ENCODE data around the gene TAS2R10. TPM values are rescaled to one million over a fixed set of nuclear protein-coding genes. Genes with fewer than 3 reads are reported as not detected.
"Not testable (repeated sequence)": the region's sequence is repeated elsewhere in the genome, so short reads cannot be mapped to it uniquely, and the experiment has no call there.

The TAS2R10 gene, protein sequence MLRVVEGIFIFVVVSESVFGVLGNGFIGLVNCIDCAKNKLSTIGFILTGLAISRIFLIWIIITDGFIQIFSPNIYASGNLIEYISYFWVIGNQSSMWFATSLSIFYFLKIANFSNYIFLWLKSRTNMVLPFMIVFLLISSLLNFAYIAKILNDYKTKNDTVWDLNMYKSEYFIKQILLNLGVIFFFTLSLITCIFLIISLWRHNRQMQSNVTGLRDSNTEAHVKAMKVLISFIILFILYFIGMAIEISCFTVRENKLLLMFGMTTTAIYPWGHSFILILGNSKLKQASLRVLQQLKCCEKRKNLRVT
- 0.92 TPM for total RNA-seq

DNA sequence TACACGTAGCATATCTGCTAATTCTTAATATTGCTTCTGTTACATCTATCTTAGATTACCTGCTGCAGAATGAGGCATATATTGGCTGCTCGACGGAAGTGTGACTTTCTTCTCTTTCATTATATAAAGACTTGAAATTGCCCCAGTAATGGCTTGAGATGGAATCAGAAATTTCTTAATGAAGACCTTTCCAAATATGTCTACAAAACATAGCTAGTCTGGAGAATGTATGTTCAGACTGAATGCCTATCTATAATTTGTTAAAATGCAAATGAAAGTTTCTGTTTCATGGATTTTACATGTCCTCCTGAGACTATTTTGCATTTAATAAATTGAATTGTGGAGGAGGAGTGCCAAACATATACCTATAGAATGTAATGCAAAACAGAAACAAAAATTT lies at the start of gene TAS2R10:
Gene TAS2R10 (minus strand): TSS at position 101 of the 400 bp plus-strand sequence. CDS start 89 bp downstream, at position 12.
- DNase-seq (ENCODE audit: low spot score), result no peak

DNA sequence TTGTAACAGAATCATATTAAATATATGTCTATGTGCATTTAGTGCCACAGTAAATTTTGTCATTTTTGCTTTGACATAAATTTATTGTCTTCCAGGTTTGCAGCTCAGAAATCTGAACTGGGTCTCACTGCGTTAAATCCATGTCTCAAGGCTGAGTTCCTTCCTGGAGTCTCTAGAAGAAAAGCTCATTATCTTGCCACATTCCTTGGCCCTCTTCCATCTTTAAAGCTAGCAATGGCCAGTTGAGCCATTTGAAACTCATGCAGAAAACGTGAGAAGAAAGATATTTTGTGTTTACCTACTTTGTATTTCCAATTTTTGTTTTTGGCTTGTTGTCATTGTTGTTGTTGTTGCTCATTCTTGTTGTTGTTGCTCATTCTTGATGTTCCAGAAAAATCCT lies 47.2 kb upstream of the TAS2R10 start:
- no peak for DNase-seq (ENCODE audit: low spot score)

DNA sequence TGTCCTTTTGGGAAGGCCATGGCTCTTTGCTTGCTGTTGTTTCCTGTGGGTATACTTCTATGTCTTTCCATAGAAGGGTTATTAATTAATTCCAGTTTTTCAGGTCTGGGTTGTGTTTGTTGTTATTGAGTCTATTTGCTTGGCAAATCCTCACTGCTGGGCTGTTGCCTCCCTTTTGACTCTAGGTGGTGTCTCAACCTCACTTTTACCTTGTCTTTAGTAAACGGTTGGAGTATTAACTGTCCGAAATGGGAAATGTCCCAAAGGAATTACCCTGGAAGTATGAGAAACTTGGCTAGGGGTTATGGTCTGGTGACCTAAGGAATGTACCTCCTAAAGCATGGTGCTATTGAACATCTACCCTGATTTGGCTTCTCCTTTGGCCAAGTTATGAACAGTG lies 41.2 kb upstream of the TAS2R10 start:
- DNase-seq (ENCODE audit: low spot score), result no peak

DNA sequence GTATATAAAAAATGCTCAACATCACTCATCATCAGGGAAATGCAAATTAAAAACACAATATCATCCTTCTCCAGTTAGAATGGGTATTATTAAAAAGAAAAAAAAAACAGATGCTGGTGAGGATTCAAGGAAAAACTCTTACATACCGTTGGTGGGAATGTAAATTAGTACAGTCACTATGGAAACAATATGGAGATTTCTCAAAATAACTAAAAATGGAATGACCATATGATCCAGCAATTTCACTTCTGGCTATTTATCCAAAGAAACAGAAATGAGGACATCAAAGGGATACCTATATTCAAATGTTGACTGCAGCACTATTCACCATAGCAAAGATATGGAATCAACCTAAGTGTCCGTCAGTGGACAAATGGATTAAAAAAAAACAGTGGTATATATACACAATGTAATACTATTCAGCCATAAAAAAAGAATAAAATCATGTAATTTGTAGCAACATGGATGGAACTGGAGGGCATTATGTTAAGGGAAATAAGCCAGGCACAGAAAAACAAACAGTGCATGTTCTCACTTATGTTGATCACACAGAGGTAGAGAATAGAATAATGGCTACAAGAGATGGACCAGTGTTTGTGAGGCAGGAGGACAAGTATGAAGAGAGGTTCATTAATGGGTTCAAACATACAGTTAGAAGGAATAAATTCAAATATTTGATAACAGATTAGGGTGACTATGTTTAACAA lies 37.5 kb upstream of the TAS2R10 start:
- DNase-seq (ENCODE audit: low spot score), result no peak

DNA sequence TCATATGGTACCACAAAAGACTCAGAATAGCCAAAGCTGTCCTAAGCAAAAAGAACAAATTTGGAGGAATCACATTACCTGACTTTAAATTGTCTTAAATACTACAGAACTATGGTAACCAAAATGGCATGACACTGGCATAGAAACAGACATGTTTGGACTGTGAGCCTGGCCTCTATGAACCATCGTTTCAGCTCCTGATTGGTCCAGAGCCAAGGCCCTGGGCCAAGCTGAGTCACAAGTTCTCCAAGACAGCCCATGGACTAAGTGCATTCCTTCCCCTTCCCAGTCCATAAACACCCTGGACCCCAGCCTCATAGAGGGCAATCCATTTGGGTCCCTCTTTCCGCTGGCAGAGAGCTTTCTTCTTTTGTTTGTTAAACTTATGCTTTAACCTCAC lies 35.2 kb upstream of the TAS2R10 start:
- DNase-seq (ENCODE audit: low spot score), result no peak

DNA sequence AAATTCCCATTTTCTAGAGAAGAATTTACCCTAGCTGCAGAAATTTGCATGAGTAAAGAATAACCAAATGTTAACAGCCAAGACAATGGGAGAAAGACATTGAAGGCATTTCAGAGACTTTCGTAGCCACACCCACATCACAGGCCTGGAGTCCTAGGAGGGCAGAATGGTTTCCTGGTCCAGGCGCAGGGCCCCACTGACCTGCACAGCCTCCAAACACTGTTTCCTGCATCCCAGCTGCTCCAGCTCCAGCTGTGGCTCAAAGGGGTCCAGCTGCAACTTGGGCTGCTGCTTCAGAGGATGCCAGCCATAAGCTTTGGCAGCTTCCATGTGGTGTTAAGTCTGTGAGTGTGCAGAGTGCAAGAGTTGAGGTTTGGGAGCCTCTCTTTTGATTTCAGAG lies 29.6 kb upstream of the TAS2R10 start:
- DNase-seq (ENCODE audit: low spot score), result no peak

DNA sequence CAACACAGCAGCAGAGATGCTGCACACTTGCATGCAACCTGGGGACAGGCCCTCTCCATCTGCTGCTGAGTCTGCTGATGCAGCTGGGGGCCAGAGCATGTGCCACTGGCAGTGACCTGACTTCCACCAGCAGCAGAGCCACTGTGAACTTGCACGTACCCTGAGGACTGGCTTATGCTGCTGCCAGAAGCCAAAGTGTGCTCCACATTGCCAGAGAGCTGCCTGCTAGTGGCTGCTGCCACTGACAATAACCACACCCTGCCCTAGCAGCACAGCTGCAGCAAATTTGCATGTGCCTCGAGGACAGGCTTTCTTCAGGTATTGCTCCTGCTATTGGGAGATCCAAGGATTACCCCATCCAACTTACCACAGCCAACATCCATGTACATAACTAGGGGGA lies 27.6 kb upstream of the TAS2R10 start:
- no peak for DNase-seq (ENCODE audit: low spot score)

DNA sequence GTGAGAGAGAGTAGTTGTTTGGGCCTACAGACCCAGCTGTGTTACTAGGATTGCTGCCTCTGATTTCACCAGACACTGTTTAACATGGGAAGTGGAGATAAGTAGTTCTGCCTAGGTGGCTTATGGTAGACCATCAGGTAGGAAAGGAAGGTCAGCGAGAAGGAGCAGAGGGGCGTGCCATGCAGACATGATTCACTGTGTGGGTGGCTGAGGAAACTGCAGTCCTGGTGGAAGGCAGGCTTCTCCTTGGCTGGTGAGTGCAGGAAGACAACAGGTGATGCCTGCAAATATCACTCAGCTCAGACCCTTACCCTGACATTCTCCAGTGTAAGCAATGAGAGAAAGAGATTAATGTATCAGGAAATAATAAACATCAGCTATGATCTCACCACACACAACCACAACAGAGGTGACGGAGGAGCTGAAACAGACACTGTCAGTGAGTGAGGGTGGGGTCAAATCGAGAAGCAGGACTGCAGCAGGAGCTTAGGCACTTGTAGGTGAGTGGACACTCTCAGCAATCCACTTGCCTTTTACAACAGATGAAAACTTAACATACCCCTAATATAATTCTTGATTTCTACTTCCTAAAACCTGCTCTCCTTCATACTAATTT lies 25.2 kb upstream of the TAS2R10 start:
- DNase-seq (ENCODE audit: low spot score), result no peak

DNA sequence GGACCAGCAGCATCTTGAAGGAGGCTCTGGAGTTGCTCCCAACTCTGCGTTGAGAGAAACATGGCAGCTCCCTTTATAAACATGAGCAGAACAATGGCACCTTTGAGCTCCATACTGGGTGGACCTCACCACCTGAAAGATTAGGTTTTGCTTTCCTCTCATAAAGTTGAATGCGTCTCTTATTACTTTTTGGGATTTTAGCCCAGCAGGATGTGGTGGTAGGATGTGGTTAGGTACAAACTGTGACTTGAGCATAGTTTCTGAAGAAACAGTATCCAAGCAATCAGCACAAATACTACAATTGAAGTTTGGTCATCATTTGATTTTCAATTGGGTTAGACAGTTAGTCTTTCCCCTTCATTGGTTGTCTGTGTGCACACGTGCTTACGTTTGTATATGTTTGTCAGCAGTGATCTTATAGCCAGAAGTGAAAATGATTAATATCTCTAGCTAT lies 23.3 kb upstream of the TAS2R10 start, which contains the start of gene PRR4:
Gene PRR4 (minus strand): TSS at position 51 of the 454 bp plus-strand sequence. CDS start 38 bp downstream, at position 13.
- no peak for DNase-seq (ENCODE audit: low spot score)

DNA sequence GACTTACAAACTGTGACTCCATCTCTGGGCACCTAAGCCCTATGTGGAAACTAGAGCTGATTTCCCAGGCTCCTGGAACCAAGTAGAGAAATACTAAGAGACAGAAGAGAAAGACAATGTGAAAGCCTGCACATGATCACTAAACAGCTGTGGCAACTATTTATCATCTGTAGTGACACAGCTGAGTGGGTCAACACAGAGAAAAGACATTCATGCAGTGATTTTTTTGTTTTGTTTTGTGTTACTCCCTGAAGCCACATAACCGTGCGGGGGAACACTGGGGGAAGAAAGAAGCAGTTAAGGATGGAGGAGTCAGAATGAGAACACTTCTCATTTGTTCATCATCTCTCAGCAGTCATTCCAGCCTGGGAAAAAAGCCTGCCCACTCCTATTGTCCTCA lies 21.6 kb upstream of the TAS2R10 start:
- DNase-seq (ENCODE audit: low spot score), result no peak

DNA sequence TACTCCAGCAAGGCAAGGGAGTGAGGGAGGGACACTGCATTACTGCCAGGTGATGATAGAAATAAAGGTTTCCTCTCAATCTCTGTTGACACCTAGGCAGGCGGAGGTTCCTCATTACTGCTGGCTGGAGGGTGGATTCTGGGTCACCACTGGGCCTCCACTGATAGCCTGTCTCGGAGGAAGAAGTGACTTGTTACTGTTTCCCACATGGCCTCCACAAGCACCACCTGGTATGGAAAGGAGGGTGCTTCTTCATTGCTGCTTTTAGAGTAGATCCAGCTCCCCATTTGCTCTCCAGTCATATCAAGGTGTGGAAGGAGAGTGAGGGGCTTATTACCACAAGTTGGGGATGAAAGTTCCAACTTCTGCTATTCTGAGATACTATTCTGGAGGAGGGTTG lies 16.7 kb upstream of the TAS2R10 start:
- no peak for DNase-seq (ENCODE audit: low spot score)

DNA sequence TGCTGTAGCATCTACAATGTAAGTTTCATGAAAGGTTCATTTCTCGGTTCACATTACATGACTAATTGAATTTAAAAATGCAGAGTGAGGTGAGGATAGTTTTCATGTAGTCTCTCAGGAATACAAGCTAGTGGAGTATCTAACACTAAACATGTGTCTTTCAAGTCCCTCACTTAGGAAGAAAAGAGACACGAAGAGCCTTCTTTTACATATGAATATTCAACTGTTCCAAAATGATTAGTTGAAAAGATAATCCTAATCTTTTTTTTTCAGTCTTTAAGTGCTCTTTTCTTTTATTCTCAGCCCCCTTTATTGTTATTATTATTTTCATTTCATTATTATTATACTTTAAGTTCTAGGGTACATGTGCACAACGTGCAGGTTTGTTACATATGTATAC lies 12.3 kb upstream of the TAS2R10 start:
- no peak for DNase-seq (ENCODE audit: low spot score)

DNA sequence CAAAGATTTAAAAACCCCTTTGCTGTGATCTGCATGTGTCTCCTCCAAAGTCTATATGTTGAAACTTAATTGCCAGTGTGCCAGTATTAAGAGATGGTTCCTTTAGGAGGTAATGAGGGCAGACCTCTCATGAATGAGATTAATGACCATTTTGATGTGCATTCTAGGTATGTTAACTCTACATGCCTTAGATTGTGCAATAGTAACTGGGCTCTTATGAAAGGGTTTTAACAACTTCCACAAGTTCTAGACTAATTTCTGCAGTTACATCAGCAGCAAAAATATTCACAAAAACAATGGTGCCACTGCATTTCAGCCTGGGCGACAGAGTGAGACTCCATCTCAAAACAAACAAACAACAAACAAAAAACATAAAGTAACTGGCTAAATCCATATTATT lies 3.8 kb upstream of the TAS2R10 start:
- no peak for DNase-seq (ENCODE audit: low spot score)

DNA sequence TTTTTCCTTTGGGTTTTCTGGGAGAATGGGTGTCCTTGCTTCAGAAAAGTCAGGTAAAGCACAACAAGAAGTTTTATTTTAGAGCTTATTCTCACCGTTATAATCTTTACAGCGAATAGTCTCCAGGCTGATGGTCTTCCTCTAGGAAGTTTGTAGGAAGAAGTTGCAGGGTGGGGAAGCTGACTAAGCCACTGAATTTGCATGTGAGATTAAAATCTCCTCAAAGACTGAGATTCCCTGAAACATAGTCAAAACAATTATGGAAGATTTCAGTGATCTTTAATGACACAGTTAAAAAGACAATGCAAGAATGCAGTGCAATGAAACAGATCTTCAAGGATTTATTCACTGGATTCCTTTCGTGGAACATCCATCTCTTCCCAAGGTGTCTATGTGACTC lies 1.2 kb downstream of the TAS2R10 start:
- no peak for DNase-seq (ENCODE audit: low spot score)

DNA sequence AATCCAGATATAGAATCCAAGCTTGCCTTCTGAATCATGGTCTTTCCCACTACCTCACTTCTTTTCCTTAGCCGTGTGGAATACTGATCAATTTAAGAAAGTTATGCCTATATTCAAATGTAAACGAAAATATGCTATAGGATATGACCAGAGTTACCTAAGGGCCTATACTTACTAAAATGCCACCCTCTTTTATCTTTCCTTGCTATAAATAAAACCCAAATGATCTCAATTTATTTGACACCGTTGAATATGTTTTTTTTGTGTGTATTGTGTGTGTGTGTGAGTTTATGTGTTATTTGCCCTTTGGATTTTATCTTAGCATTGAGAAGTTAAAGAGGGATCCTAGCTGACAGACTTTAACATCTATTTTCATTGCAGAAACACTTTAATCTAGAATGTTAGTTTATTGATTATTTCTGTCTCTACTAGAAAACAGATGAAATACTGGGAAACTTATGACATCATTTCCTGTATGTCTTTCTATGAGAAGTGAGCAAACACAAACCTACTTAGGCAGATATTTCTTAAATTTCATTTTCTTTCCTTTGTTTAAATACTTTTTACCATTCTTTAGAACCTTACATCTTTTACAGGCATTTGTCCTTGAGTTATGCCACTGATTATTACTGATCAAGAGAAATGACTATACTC lies 14.1 kb downstream of the TAS2R10 start:
- DNase-seq (ENCODE audit: low spot score), result no peak

DNA sequence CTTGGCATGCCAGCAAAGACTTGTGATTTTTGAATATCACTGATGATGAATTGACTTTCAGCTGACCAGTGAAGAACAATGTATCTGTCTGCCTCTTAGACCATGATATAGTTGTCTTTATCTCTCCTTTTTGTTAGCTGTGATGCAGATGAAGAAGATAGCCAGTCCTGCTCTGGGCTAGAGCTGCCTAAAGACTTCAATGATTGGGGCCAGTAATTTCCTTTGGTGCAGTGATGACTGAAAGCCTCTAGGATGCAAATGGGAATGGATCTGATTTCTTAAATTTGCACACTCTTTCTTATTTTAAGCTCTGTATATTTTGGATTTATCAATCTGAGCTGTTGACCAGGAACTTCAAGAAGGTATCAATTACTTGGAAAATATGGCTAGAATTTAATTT lies 16.1 kb downstream of the TAS2R10 start, which contains the start of gene TAS2R9:
Gene TAS2R9 (minus strand): TSS at position 101 of the 400 bp plus-strand sequence. CDS start 93 bp downstream, at position 8.
- DNase-seq (ENCODE audit: low spot score), result no peak

DNA sequence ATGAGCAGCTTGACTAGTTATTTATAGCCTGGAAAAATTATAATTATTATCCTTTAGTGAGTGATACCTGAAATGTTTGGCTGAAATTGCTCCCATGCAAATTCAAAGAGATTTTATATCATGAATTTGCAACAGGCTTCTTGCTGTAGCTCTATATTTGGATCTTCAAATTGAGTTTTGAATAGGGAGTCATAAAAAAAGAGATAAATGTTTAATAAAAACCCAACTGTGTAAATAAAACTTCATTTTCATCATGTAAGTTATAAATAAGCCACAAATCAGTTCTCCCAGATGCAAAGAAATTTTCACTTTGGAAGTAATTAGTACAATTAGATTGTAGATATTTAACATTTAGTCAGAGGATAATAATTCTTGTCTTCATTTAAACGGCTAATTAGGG lies 19.0 kb downstream of the TAS2R10 start, which contains the start of gene TAS2R8:
Gene TAS2R8 (minus strand): TSS at position 101 of the 400 bp plus-strand sequence. CDS start 306 bp downstream, outside the sequence.
- no peak for DNase-seq (ENCODE audit: low spot score)

DNA sequence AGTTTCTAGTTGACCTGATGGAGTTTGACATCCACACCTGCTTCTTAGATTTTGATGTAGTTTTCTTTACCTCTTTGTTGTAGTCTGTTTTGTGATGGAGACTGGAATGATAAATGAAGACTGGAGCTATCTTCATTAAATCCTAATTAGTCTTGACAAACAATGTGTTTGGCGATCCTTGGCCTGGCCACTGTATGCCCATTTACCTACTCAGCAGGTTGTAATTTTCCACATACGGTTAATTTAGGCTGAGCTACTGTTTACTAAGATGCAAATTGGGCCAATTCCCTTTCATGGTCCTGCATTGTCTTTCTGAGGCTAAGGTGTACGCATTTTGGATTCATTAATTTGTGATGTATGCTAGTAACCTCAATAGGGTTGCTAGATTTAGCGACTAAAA lies 23.6 kb downstream of the TAS2R10 start, which contains the start of gene TAS2R7:
Gene TAS2R7 (minus strand): TSS at position 41 of the 400 bp plus-strand sequence. CDS start 57 bp downstream, outside the sequence.
- no peak for DNase-seq (ENCODE audit: low spot score)

DNA sequence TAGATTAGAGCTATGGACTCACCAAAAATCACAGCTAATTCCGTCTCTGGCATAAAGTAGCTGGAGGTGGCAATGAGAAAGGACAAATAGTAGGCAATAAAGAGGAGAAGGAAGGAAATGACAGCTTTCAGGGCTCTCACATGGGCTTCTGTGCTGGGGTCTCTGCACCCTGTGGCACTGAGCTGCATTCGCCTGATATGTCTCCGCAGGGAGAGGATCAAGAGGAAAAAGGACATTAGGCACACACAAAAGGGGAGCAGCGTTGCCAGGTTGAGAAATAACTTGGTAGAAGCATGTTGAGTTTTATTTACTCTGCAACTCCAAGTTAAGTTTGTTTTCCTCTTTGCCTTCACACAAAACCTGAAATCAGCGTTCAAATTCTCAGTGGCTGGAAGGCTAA lies 24.4 kb downstream of the TAS2R10 start:
- DNase-seq (ENCODE audit: low spot score), result no peak

DNA sequence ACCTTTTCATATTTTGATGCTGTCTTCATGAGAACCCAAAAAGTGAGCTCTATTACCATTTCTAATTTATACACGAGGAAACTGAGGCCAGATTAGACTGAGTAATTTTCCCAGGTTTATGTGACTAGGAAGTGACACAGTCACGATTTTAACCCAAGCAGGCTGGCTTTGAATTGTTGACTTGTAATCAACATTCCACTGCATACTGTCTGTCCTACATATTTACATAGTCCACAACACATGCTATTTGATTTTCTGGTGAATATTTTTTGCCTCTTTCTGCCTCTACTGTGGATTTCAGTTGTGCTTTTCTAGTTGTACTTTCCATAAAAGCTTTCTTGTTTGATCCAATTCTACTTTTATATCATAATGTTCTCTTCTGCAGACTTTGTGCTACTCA lies 31.9 kb downstream of the TAS2R10 start:
- DNase-seq (ENCODE audit: low spot score), result no peak

DNA sequence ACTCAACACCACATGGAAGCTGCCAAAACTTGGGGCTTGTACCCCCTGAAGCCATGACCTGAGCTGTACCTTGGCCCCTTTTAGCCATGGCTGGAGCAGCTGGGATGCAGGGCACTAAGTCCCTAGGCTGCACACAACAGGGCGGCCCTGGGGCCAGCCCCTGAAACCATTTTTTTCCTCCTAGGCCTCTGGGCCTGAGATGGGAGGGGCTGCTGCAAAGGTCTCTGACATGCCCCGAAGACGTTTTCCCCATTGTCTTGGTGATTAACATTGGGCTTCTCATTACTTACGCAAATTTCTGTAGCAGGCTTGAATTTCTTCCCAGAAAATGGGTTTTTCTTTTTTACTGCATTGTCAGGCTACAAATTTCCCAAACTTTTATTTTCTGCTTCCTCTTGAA lies 34.4 kb downstream of the TAS2R10 start:
- not testable (repeated sequence) for DNase-seq (ENCODE audit: low spot score)

DNA sequence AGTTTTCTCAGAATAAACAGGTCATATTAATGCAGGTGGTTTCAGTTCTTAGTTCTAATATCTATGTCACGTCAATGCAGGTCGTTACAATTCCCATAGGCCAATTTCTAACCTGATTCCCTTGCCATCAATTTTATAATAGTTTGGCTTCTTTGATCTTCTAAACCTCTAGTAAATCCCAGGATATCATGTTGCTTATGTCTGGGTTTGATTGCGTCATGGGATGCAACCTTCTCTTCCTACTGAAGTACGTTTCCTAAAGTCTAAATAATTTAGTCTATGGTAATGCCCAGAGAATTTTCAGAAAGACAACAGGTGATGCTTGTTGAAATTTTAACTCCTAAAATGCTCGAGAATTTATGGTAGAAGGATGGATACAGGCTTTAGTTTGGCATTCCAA lies 42.9 kb downstream of the TAS2R10 start:
- no peak for DNase-seq (ENCODE audit: low spot score)
